Measurements from ENCODE around the gene WDR4.
"Not testable (repeated sequence)": the region's sequence is repeated elsewhere in the genome, so short reads cannot be mapped to it uniquely, and the experiment has no call there.

Gene WDR4

GRCh38 chr21:42811960-42812359 lies 67.4 kb downstream of the WDR4 start:
- Mint-ChIP-seq H3K27me3 (no peaks in the 10 kb centered on the region), H3K36me3 (peaks cover 2 to 3% of the 10 kb centered on the region in 2 donors), H3K4me1 (peaks cover 0 to 5% of the 10 kb centered on the region in 2 donors), H3K27ac (no peak overlapping the region), H3K9me3 (peaks cover 0 to 2% of the 10 kb centered on the region in 2 donors), H3K4me3 (no peak overlapping the region)
- ATAC-seq (replicated peaks) (no peak), DNase-seq (no peak)

- ATAC-seq (replicated peaks) (no peak), DNase-seq (no peak)
- Mint-ChIP-seq H3K27me3 (peaks cover 0 to 4% of the 10 kb centered on the region in 2 donors), H3K4me3 (no peak overlapping the region), H3K27ac (no peak overlapping the region), H3K36me3 (no peaks in the 10 kb centered on the region), H3K9me3 (no peaks in the 10 kb centered on the region), H3K4me1 (peaks cover 2 to 17% of the 10 kb centered on the region in 2 donors)
Measured at GRCh38 chr21:42809577-42810475, 69.5 kb downstream of the WDR4 start.

- Mint-ChIP-seq H3K4me3 (no peak overlapping the region), H3K27ac (no peak overlapping the region), H3K4me1 (peaks cover 2 to 17% of the 10 kb centered on the region in 2 donors), H3K9me3 (no peaks in the 10 kb centered on the region), H3K36me3 (no peaks in the 10 kb centered on the region), H3K27me3 (peaks cover 0 to 4% of the 10 kb centered on the region in 2 donors)
- ATAC-seq (replicated peaks) (no peak), DNase-seq (no peak)
Measured at GRCh38 chr21:42809171-42809570, 70.2 kb downstream of the WDR4 start.

- ATAC-seq (replicated peaks) (peak; percentile 36 to 53), DNase-seq (no peak)
- no peaks in the 10 kb centered on the region for H3K9me3 Mint-ChIP-seq
- H3K4me1 Mint-ChIP-seq, result peaks cover 2 to 17% of the 10 kb centered on the region in 2 donors
- H3K27me3 Mint-ChIP-seq, result peaks cover 0 to 4% of the 10 kb centered on the region in 2 donors
- H3K36me3 Mint-ChIP-seq, result no peaks in the 10 kb centered on the region
- peak overlapping the region; percentile 52 for H3K27ac Mint-ChIP-seq
- H3K4me3 Mint-ChIP-seq, result no peak overlapping the region
Measured at GRCh38 chr21:42807938-42808613, 71.3 kb downstream of the WDR4 start.

- H3K36me3 Mint-ChIP-seq, result not testable (repeated sequence)
- peak in 1 of 2 donors; percentile 5 for ATAC-seq (replicated peaks)
Measured at GRCh38 chr21:42807293-42807895, 71.9 kb downstream of the WDR4 start.

GRCh38 chr21:42806509-42807140 lies 72.7 kb downstream of the WDR4 start:
- ATAC-seq (replicated peaks) (no peak), DNase-seq (no peak)
- Mint-ChIP-seq H3K36me3 (no peaks in the 10 kb centered on the region), H3K9me3 (no peaks in the 10 kb centered on the region), H3K4me1 (peaks cover 2 to 12% of the 10 kb centered on the region in 2 donors), H3K27me3 (peaks cover 0 to 4% of the 10 kb centered on the region in 2 donors), H3K27ac (no peak overlapping the region), H3K4me3 (no peak overlapping the region)

More at GRCh38 chr21:42807293-42807895, 71.9 kb downstream of the WDR4 start:
- not testable (repeated sequence) for H3K27me3 Mint-ChIP-seq, H3K4me3 Mint-ChIP-seq, H3K9me3 Mint-ChIP-seq, DNase-seq
- H3K27ac Mint-ChIP-seq, result peak overlapping the region; percentile 52
- peaks cover 2 to 17% of the 10 kb centered on the region in 2 donors for H3K4me1 Mint-ChIP-seq

GRCh38 chr21:42801616-42802015 lies 77.7 kb downstream of the WDR4 start:
- H3K27me3 Mint-ChIP-seq; H3K27ac Mint-ChIP-seq; H3K4me3 Mint-ChIP-seq; ATAC-seq (replicated peaks); H3K9me3 Mint-ChIP-seq; H3K36me3 Mint-ChIP-seq; DNase-seq: not testable (repeated sequence)
- peaks cover 11 to 29% of the 10 kb centered on the region in 2 donors for H3K4me1 Mint-ChIP-seq

- peak overlapping the region; percentile 15 to 46 for H3K4me3 Mint-ChIP-seq
- no peaks in the 10 kb centered on the region for H3K36me3 Mint-ChIP-seq
- peak; percentile 92 for ATAC-seq (replicated peaks)
- H3K27ac Mint-ChIP-seq, result peak overlapping the region; percentile 6
- H3K27me3 Mint-ChIP-seq, result no peaks in the 10 kb centered on the region
- peaks cover 0 to 3% of the 10 kb centered on the region in 2 donors for H3K9me3 Mint-ChIP-seq
- peak; percentile 53 for DNase-seq
- peaks cover 10 to 17% of the 10 kb centered on the region in 2 donors for H3K4me1 Mint-ChIP-seq
Measured at GRCh38 chr21:42799948-42800347, 79.4 kb downstream of the WDR4 start.

- H3K4me1 Mint-ChIP-seq, result peaks cover 10 to 17% of the 10 kb centered on the region in 2 donors
- H3K27ac Mint-ChIP-seq, result peak overlapping the region; percentile 6
Measured at GRCh38 chr21:42799516-42799915, 79.8 kb downstream of the WDR4 start.

More at GRCh38 chr21:42799516-42799915, 79.8 kb downstream of the WDR4 start:
- DNase-seq (peak; percentile 53), ATAC-seq (replicated peaks) (peak; percentile 88 to 90)
- peaks cover 0 to 3% of the 10 kb centered on the region in 2 donors for H3K9me3 Mint-ChIP-seq
- no peaks in the 10 kb centered on the region for H3K36me3 Mint-ChIP-seq
- H3K4me3 Mint-ChIP-seq, result peak overlapping the region; percentile 1 to 29
- no peaks in the 10 kb centered on the region for H3K27me3 Mint-ChIP-seq

Measured in stimulated activated naive B cell treated with anti-CD40 and anti-IgM and Interleukin-4, amounts not matched to agents 10 μg/mL and 1 μg/mL and 100 μg/mL, for 72 hours (primary cell).